Stimulated activated CD8-positive, alpha-beta memory T cell treated with anti-CD3 and anti-CD28 coated beads, Interleukin-15, amount 100 ng/mL, for 48 hours (primary cell): ENCODE measurements around the gene RPS5.
"Not testable (repeated sequence)": the region's sequence is repeated elsewhere in the genome, so short reads cannot be mapped to it uniquely, and the experiment has no call there.

Experiments
- DNase-seq, 2 donors: peaks; one replicate each; pipeline ENCODE4 v3.0.0-alpha.2; 2020; ENCODE audit warnings: low read depth in 2 of 2

The RPS5 gene

GRCh38 chr19:58386576-58387337 lies at the start of gene RPS5:
Gene RPS5 (plus strand): TSS chr19:58387269. CDS start chr19:58388138, 869 bp downstream.
- DNase-seq: peak; percentile 90 to 93

GRCh38 chr19:58338336-58338735 lies 48.7 kb upstream of the RPS5 start:
- DNase-seq: no peak

- no peak for DNase-seq
Observed at GRCh38 chr19:58338825-58339558, 48.1 kb upstream of the RPS5 start.

GRCh38 chr19:58345558-58345957 lies 41.5 kb upstream of the RPS5 start:
- DNase-seq: no peak

- peak; percentile 60 to 65 for DNase-seq
Observed at GRCh38 chr19:58346961-58347929, 39.8 kb upstream of the RPS5 start.

- not testable (repeated sequence) for DNase-seq
Observed at GRCh38 chr19:58348080-58348479, 39.0 kb upstream of the RPS5 start.

- no peak for DNase-seq
Observed at GRCh38 chr19:58349590-58349989, 37.5 kb upstream of the RPS5 start.

GRCh38 chr19:58350001-58350861 lies 36.8 kb upstream of the RPS5 start:
- no peak for DNase-seq

- DNase-seq: no peak
Observed at GRCh38 chr19:58350871-58351557, 36.1 kb upstream of the RPS5 start.

- no peak for DNase-seq
Observed at GRCh38 chr19:58351558-58351878, 35.6 kb upstream of the RPS5 start.

- DNase-seq: no peak
Observed at GRCh38 chr19:58351990-58352755, 34.9 kb upstream of the RPS5 start.

- DNase-seq: no peak
Observed at GRCh38 chr19:58352760-58353671, 34.1 kb upstream of the RPS5 start, which contains the start of gene A1BG. Gene A1BG (minus strand): TSS chr19:58353492. CDS start chr19:58353437, 55 bp downstream.

- DNase-seq: no peak
Observed at GRCh38 chr19:58353717-58354477, 33.2 kb upstream of the RPS5 start.

GRCh38 chr19:58354478-58355030 lies 32.5 kb upstream of the RPS5 start:
- DNase-seq: no peak

- DNase-seq: no peak
Observed at GRCh38 chr19:58355215-58355796, 31.8 kb upstream of the RPS5 start.

GRCh38 chr19:58355908-58356765 lies 30.9 kb upstream of the RPS5 start:
- peak; percentile 16 to 17 for DNase-seq
